ENCODE measurements around the gene RASL12.
"Not testable (repeated sequence)": the region's sequence is repeated elsewhere in the genome, so short reads cannot be mapped to it uniquely, and the experiment has no call there.

RASL12 gene

GRCh38 chr15:65067645-65068402, at the start of gene RASL12:
Gene RASL12 (minus strand): TSS chr15:65067991. CDS start chr15:65067835, 156 bp downstream.
- no peak for DNase-seq (ENCODE audit: low spot score)

GRCh38 chr15:65115542-65115941, 47.8 kb upstream of the RASL12 start:
- DNase-seq (ENCODE audit: low spot score): no peak

- no peak for DNase-seq (ENCODE audit: low spot score)
These were observed 47.3 kb upstream of the RASL12 start, which contains the start of gene UBAP1L for GRCh38 chr15:65115086-65115485. Gene UBAP1L (minus strand): TSS chr15:65115200. CDS start chr15:65106215, 8,985 bp downstream.

GRCh38 chr15:65110676-65111292, 43.0 kb upstream of the RASL12 start:
- DNase-seq (ENCODE audit: low spot score): no peak

GRCh38 chr15:65106011-65106590, 38.3 kb upstream of the RASL12 start:
- DNase-seq (ENCODE audit: low spot score): no peak

- DNase-seq (ENCODE audit: low spot score): no peak
These were observed 37.2 kb upstream of the RASL12 start for GRCh38 chr15:65105038-65105437.

- DNase-seq (ENCODE audit: low spot score): no peak
These were observed 35.1 kb upstream of the RASL12 start for GRCh38 chr15:65102912-65103311.

GRCh38 chr15:65101891-65102708, 34.3 kb upstream of the RASL12 start:
- DNase-seq (ENCODE audit: low spot score): no peak

- DNase-seq (ENCODE audit: low spot score): no peak
These were observed 33.7 kb upstream of the RASL12 start for GRCh38 chr15:65101411-65101890.

GRCh38 chr15:65100442-65100841, 32.7 kb upstream of the RASL12 start:
- DNase-seq (ENCODE audit: low spot score): no peak

GRCh38 chr15:65099801-65100200, 32.0 kb upstream of the RASL12 start:
- not testable (repeated sequence) for DNase-seq (ENCODE audit: low spot score)

GRCh38 chr15:65099336-65099735, 31.5 kb upstream of the RASL12 start:
- DNase-seq (ENCODE audit: low spot score): no peak

- DNase-seq (ENCODE audit: low spot score): no peak
These were observed 30.0 kb upstream of the RASL12 start for GRCh38 chr15:65097651-65098263.

GRCh38 chr15:65096481-65097385, 28.9 kb upstream of the RASL12 start:
- DNase-seq (ENCODE audit: low spot score): no peak

GRCh38 chr15:65095747-65096104, 27.9 kb upstream of the RASL12 start:
- DNase-seq (ENCODE audit: low spot score): no peak

GRCh38 chr15:65095011-65095746, 27.4 kb upstream of the RASL12 start:
- DNase-seq (ENCODE audit: low spot score): no peak

- no peak for DNase-seq (ENCODE audit: low spot score)
These were observed 26.7 kb upstream of the RASL12 start for GRCh38 chr15:65094294-65094995.

GRCh38 chr15:65093793-65094170, 26.0 kb upstream of the RASL12 start:
- DNase-seq (ENCODE audit: low spot score): not testable (repeated sequence)
